Epithelial cell of esophagus (primary cell): ENCODE data around the gene ZFP2.
"Not testable (repeated sequence)": the region's sequence is repeated elsewhere in the genome, so short reads cannot be mapped to it uniquely, and the experiment has no call there.

Experiments used
- DNase-seq: peaks from one replicate; pipeline ENCODE4 v3.0.0; 2010; ENCODE audit warnings: low read depth
- H3K4me3 ChIP-seq: 2 replicates; pipeline ENCODE4 v1.5.1; 2011; ENCODE audit warnings: mild to moderate bottlenecking, low read length, control low read depth
- TF ChIP-seq, protein P1 (sequence below): IDR thresholded peaks from 2 replicates; pipeline ENCODE4 v1.5.1; 2011; ENCODE audit warnings: low read depth, mild to moderate bottlenecking, low read length, control low read depth, inconsistent platforms; ENCODE audit not compliant: insufficient read depth; ENCODE audit errors: missing control alignments

Gene ZFP2

DNA sequence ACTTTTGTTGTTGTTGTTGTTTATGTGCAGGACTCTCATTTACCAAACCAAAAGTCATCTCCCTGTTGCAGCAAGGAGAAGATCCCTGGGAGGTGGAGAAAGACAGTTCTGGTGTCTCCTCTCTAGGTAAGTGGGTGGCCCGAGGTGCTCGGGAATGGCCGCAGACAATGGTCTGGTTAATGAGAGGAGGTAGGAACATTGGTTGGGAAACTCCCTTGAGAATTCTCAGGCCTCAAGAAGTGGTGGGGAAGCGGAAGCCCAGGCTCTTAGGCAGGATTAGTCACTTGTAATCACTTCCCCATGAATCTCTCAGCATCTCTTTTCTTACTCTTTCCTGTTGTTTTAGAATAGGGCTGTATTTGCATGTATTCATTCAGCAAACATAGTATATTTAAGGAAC lies 28.8 kb upstream of the ZFP2 start:
- DNase-seq, result no peak
- no peak overlapping the region for H3K4me3 ChIP-seq
- TF ChIP-seq, protein P1, sequence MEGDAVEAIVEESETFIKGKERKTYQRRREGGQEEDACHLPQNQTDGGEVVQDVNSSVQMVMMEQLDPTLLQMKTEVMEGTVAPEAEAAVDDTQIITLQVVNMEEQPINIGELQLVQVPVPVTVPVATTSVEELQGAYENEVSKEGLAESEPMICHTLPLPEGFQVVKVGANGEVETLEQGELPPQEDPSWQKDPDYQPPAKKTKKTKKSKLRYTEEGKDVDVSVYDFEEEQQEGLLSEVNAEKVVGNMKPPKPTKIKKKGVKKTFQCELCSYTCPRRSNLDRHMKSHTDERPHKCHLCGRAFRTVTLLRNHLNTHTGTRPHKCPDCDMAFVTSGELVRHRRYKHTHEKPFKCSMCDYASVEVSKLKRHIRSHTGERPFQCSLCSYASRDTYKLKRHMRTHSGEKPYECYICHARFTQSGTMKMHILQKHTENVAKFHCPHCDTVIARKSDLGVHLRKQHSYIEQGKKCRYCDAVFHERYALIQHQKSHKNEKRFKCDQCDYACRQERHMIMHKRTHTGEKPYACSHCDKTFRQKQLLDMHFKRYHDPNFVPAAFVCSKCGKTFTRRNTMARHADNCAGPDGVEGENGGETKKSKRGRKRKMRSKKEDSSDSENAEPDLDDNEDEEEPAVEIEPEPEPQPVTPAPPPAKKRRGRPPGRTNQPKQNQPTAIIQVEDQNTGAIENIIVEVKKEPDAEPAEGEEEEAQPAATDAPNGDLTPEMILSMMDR, result no peak

DNA sequence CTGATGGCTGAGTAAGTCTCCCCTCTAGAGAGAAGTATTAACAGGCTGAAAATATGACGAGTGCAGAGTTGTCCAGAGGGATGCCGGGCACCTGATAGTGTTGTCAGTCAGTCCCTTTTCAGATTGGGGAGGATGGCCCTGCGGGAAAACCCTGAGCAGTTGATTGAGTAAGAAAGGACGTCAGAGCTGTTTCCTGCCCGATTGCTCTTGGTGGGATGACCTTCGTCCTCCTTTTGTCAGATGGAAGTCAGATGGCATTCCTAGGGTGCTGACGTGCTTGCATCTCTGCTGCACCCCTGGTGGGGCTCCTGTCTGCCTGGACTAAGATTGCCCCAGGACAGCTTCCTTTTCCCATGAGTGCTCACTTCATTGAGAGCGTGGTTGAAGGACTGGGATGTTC lies 26.1 kb upstream of the ZFP2 start:
- TF ChIP-seq, protein P1, result no peak

DNA sequence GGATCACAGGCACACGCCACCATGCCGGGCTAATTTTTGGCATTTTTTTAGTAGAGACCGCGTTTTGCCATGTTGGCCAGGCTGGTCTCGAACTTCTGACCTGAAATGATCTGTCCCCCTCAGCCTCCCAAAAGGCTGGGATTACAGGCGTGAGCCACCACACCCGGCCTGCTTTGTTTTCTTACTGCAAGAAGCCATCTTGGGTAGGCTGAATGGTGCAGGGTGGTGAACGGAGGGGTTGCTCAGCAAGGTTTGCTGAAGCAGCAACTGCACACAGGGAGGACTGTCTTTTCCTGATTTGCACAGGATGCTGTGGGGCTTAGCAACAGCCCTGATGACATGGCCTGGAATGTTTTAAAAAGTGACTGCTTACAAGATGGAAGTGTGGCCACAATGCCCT lies 25.3 kb upstream of the ZFP2 start:
- H3K4me3 ChIP-seq, result no peak overlapping the region
- DNase-seq, result no peak
- TF ChIP-seq, protein P1, result no peak

More for the DNA sequence above, 26.1 kb upstream of the ZFP2 start:
- no peak overlapping the region for H3K4me3 ChIP-seq
- no peak for DNase-seq

DNA sequence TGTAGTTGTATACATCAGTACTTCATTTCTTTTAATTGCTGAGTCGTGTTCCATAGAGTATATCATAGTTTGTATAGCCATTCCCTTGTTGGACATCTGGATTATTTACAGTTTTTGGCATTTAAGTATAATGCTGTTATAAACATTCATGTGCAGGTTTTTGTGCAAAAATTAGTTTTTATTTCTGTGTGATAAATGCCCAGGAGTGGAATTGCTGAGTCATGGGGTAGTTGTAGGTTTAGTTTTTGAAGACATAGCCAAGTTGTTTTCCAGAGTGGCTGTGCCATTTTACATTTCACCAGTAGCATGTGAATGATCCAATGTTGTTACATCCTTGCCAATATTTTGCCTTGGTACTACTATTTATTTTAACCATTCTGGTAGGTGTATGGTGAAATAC lies 23.4 kb upstream of the ZFP2 start:
- no peak for DNase-seq
- no peak overlapping the region for H3K4me3 ChIP-seq
- TF ChIP-seq, protein P1, result no peak

DNA sequence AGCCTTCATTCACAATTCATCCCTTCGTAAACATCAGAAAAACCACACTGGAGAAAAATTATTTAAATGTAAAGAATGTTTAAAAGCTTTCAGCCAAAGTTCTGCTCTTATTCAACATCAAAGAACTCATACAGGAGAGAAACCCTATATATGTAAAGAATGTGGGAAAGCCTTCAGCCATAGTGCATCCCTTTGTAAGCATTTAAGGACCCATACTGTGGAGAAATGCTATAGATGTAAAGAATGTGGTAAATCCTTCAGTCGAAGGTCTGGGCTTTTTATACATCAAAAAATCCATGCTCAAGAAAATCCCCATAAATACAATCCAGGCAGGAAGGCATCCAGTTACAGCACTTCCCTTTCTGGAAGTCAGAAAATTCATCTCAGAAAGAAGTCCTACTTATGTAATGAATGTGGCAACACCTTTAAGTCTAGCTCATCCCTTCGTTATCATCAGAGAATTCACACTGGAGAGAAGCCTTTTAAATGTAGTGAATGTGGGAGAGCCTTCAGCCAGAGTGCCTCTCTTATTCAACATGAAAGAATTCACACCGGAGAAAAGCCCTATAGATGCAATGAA lies 12.5 kb upstream of the ZFP2 start:
- not testable (repeated sequence) for H3K4me3 ChIP-seq, DNase-seq

DNA sequence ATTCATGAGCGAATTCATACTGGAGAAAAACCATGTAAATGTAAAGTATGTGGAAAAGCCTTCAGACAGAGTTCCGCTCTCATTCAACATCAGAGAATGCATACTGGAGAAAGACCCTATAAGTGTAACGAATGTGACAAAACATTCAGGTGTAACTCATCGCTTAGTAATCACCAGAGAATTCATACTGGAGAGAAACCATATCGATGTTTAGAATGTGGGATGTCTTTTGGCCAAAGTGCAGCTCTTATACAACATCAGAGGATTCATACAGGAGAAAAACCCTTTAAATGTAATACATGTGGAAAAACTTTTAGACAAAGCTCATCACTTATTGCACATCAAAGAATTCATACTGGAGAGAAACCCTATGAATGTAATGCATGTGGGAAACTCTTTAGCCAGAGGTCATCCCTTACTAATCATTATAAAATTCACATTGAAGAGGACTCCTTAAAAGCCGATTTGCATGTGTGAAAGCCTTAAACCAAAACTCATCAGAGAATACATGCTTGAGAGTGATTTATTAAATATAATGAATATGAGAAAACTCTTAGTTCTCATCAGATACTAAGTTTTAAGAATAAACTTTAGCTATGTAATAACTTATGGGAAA lies 11.8 kb upstream of the ZFP2 start:
- no peak overlapping the region for H3K4me3 ChIP-seq
- DNase-seq, result no peak
- TF ChIP-seq, protein P1, result no peak

DNA sequence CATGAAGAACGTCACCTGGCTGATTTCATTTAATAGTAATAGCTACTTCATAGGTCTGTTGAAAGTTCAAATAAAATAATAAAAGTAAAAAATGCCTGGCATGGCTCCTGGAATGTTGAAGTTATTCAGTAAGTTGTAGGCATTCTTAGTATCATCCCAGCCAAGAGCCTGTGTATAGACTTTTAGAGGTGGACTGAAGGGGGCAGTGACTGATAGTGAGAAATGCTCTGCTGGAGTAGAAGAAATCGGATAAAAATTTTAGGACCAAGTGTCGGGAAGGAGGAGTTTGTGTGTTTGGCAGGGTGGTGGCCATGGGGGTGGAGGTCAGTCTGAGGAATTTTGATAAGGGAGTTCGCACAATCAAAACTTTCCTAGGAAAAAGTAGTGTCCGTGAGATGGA lies 3.6 kb downstream of the ZFP2 start:
- DNase-seq, result no peak
- no peak overlapping the region for H3K4me3 ChIP-seq
- TF ChIP-seq, protein P1, result no peak
